Lung (tissue), 12 donors: ENCODE data around the gene C4orf50. TPM values are rescaled to one million over a fixed set of nuclear protein-coding genes. Genes with fewer than 3 reads are reported as not detected.

ENCODE experiments used
- ATAC-seq: fragments of 200-7000 bp; cut with Tn5 transposase; one replicate; pipeline ENCODE4 v1.9.1; 2020; ENCODE audit warnings: moderate number of reproducible peaks; ENCODE audit not compliant: insufficient read depth, low FRiP score
- DNase-seq, 3 donors: peaks; one replicate each; pipeline ENCODE4 v3.0.0-alpha.2; 2013 to 2017
- H3K27ac ChIP-seq, 2 donors: one replicate each; pipeline ENCODE4 v1.5.1; 2013; ENCODE audit warnings: mild to moderate bottlenecking in 2 of 2, moderate library complexity in 2 of 2, control low read depth in 1 of 2, inconsistent platforms in 1 of 2, low read depth in 1 of 2, low read length in 1 of 2
- H3K27me3 ChIP-seq, 3 donors: one replicate each; pipeline ENCODE4 v1.5.1; 2013; ENCODE audit warnings: low read length in 2 of 3; ENCODE audit not compliant: control insufficient read depth in 3 of 3, insufficient read depth in 3 of 3
- H3K36me3 ChIP-seq, 4 donors: one replicate each; pipeline ENCODE4 v1.5.1; 2013; ENCODE audit warnings: low read length in 4 of 4, mild to moderate bottlenecking in 1 of 4, moderate library complexity in 1 of 4; ENCODE audit not compliant: control insufficient read depth in 4 of 4, insufficient read depth in 4 of 4
- H3K4me1 ChIP-seq, 5 donors: one replicate each; pipeline ENCODE4 v1.5.1; 2013; ENCODE audit warnings: low read length in 5 of 5, mild to moderate bottlenecking in 2 of 5, moderate library complexity in 1 of 5; ENCODE audit not compliant: control insufficient read depth in 5 of 5, insufficient read depth in 5 of 5
- H3K4me3 ChIP-seq: one replicate; pipeline ENCODE4 v1.5.1; 2013; ENCODE audit warnings: mild to moderate bottlenecking, control low read depth, moderate library complexity
- H3K9ac ChIP-seq, 2 donors: one replicate each; pipeline ENCODE4 v1.5.1; 2013; ENCODE audit warnings: low read length in 2 of 2, control low read depth in 1 of 2; ENCODE audit not compliant: insufficient read depth in 1 of 2
- H3K9me3 ChIP-seq, 4 donors: one replicate each; pipeline ENCODE4 v1.5.1; 2013; ENCODE audit warnings: low read length in 3 of 4, mild to moderate bottlenecking in 1 of 4, moderate library complexity in 1 of 4; ENCODE audit not compliant: control insufficient read depth in 4 of 4, insufficient read depth in 3 of 4
- CTCF ChIP-seq: IDR thresholded peaks from 2 replicates; pipeline ENCODE4 v1.5.1; 2012; ENCODE audit warnings: mild to moderate bottlenecking; ENCODE audit errors: control extremely low read depth, extremely low read depth
- WGBS, 2 donors: extraction: QIAGEN DNeasy Blood & Tissue Kit; methylation state at CpG; one replicate each; pipeline ENCODE4 v1.1.7; 2013; 5-methylcytosine and 5-hydroxymethylcytosine counted together
- polyA plus RNA-seq, 2 donors: library from polyadenylated mRNA; stranded (reverse); fragments of 200-250 nt; gene quantifications; one replicate each; pipeline ENCODE4 v1.2.1, GENCODE V29; 2013
- total RNA-seq, 2 donors: library from RNA; depleted of rRNA in 1 of 2; stranded (reverse); fragments of >200 nt in 1 of 2; gene quantifications; one replicate each; pipeline ENCODE4 v1.2.1, GENCODE V29; 2014 to 2021
- donor health status: control.
- donor health status: control.
- donor health status: Bipolar disorder and iron deficiency.
- donor health status: healthy.
- donor health status: DM: yes; HTN: yes; CAD: no.

The C4orf50 gene
- total and polyA plus RNA-seq, 4 donors, result 0.02 to 0.04 (median 0.03) TPM

GRCh38 chr4:5933116-5933515, 85.1 kb downstream of the C4orf50 start:
- Histone ChIP-seq H3K36me3 (no peaks in the 10 kb centered on the region), H3K9me3 (peaks cover 0 to 3% (median 0%) of the 10 kb centered on the region in 4 donors), H3K27me3 (peaks cover 0 to 9% (median 8%) of the 10 kb centered on the region in 3 donors), H3K27ac (no peak overlapping the region), H3K4me1 (no peaks in the 10 kb centered on the region), H3K9ac (no peak overlapping the region), H3K4me3 (no peak overlapping the region)
- DNase-seq (peak in 1 of 3 donors; percentile 37), ATAC-seq (no peak)
- 47 to 65% methylated on average over 4 of the region's 4 CpGs for WGBS, 2 donors
- TF ChIP-seq CTCF, result no peak

- no peak for ATAC-seq
- H3K27me3 ChIP-seq, result peaks cover 0 to 10% (median 8%) of the 10 kb centered on the region in 3 donors
- no peak overlapping the region for H3K4me3 ChIP-seq
- WGBS, 2 donors, result 71 to 82% methylated on average over 12 of the region's 12 CpGs
- H3K27ac ChIP-seq, result no peak overlapping the region
- peaks cover 0 to 3% (median 0%) of the 10 kb centered on the region in 4 donors for H3K9me3 ChIP-seq
- H3K9ac ChIP-seq, result no peak overlapping the region
- no peak for TF ChIP-seq CTCF
- no peaks in the 10 kb centered on the region for H3K4me1 ChIP-seq
- H3K36me3 ChIP-seq, result no peaks in the 10 kb centered on the region
- no peak for DNase-seq
Observed at GRCh38 chr4:5932035-5932568, 86.1 kb downstream of the C4orf50 start.

GRCh38 chr4:5931526-5931925, 86.7 kb downstream of the C4orf50 start:
- Histone ChIP-seq H3K4me3 (no peak overlapping the region), H3K27ac (no peak overlapping the region), H3K4me1 (no peaks in the 10 kb centered on the region), H3K27me3 (peaks cover 0 to 10% (median 8%) of the 10 kb centered on the region in 3 donors), H3K9me3 (peaks cover 0 to 3% (median 0%) of the 10 kb centered on the region in 4 donors), H3K36me3 (no peaks in the 10 kb centered on the region), H3K9ac (no peak overlapping the region)
- WGBS, 2 donors, result 48 to 54% methylated on average over 9 of the region's 9 CpGs
- no peak for DNase-seq
- no peak for ATAC-seq
- no peak for TF ChIP-seq CTCF

GRCh38 chr4:5930876-5931275, 87.4 kb downstream of the C4orf50 start:
- DNase-seq (no peak), ATAC-seq (no peak)
- H3K27me3 ChIP-seq, result peaks cover 0 to 10% (median 8%) of the 10 kb centered on the region in 3 donors
- H3K4me3 ChIP-seq, result no peak overlapping the region
- 67 to 85% methylated on average over 7 of the region's 7 CpGs for WGBS, 2 donors
- H3K9me3 ChIP-seq, result peaks cover 0 to 3% (median 0%) of the 10 kb centered on the region in 4 donors
- no peaks in the 10 kb centered on the region for H3K36me3 ChIP-seq
- H3K4me1 ChIP-seq, result no peaks in the 10 kb centered on the region
- no peak overlapping the region for H3K27ac ChIP-seq
- no peak overlapping the region for H3K9ac ChIP-seq
- TF ChIP-seq CTCF, result no peak
